ENCODE data around the gene LMX1B.

- no peak for TF ChIP-seq CTCF (IDR thresholded peaks at IDR 0.05)
- no peak for TF ChIP-seq POLR2A (IDR thresholded peaks at IDR 0.05)
Measured at GRCh38 chr9:126623667-126624478, 10.1 kb downstream of the LMX1B start.

Data from lower leg skin (tissue), 3 donors.